Measurements from ENCODE around the gene EIF4A3.
A peak's percentile ranks its signal among the peaks of the same experiment; 100 is the strongest.

EIF4A3 gene

DNA sequence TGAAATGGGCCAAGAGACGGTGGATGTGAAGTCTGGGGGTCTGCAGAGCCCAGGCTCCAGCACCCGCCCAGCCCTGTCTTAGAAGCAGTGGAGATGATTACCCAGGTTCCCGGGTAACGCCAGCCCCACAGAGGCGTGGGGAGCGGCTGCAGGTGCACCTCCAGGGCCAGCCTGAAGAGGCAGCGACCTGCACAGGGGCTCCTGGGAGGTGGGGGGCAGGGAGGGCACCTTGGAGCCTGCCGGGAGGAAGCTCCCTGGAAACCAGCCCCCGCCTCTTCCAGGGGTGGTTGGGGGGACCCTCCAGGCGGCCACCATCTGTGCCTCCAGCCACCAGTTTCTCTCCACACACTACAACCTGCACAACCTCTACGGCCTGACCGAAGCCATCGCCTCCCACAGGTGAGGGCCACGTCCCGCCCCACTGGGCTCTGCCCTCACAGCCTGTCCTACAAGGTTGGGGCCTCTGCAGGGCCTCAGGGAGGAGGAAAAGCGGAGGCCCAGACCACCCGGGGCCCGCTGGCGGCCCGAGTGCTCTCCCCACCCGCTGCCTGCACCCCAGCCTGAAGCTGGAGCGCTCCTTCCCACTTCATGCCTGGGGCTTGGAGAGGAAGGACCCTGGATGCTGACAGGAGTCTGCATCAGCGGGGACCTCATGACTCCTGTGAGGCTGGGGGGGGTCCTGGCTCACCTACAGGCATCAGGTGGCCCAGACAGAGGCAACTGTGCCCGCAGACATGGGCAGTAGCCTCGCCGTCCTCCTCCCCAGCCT, 35.0 kb downstream of the EIF4A3 start:
- DNase-seq, result no peak

DNA sequence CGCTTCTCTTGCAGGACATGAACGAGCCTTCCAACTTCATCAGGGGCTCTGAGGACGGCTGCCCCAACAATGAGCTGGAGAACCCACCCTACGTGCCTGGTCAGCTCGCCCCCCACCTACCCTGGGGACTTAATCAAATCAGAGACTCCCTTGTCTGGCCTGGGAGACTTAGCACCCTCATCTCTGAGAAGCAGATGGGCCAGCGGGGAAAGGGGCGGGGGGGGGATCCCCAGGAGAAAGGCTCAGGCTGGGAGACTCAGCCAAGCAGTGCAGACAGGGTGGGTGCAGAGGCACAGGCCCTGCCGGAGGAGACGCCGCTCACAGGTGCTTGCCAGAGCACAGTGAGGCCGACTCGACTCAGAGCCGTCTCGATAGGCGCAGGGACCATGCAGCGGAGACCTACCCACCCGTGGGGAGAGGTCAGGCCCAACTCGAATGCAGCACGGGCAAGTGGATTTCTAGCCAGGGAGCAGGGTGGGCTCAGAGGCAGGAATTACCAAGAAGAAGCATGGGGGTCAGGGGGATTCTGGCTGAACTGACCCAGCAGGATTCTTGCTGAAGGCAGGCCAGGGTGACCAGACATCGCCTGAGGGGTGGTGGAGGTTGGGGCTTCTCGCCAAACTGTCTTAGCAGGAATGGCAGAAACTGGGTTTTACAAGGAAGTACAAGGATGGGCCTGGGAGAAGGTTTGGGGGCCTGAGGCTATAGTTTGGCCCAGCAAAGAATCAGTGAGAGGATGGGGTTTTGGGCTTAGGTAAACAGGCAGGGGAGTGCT, 35.8 kb downstream of the EIF4A3 start:
- no peak for DNase-seq

DNA sequence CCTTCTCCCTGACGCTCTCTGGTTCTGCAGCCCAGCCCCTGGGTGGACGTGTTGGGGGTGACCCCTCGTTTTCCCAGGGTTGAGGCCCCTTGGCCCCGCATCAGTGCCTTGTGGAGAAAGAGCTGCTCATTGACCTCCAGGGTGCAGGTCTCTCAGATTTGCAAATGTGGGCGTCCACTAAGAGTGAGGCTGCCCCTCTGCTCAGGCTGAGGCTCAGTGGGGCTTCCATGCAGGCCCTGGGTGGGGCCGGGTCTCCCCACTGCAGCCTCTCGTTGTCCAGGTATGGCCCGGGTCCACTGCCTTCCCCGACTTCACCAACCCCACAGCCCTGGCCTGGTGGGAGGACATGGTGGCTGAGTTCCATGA, 36.5 kb downstream of the EIF4A3 start:
- DNase-seq, result no peak

- peak; percentile 91 for DNase-seq
Observed at GRCh38 chr17:80109713-80110446, 37.0 kb downstream of the EIF4A3 start.

DNA sequence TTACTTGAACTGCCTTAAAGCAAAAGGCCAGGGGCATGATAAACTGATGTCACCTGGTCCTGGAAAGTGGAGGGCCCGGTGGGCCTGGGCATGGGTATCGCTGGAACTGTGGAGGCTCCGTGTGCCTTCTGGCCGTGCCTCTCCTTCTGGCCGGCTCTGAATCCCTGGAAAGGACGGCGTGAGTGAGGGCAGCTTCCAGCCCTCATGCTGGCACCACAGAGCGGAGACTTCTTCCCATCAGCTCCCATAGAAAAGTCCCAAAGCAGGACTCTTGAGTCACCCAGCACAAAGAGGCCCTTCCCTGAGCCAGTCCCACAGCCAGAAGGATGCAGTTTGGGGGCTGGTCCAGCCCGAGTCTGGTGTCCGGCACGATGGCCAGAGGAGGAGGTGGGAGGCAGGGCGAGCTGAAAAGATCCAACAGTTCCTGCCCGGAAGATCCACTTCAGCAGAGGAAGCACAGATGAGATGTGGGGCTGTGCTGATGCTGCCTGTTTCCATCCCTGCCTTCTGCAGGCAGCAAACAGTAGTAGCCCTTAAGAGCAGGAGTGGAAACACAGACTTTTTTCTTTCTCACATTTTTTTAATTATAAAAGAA, 37.8 kb downstream of the EIF4A3 start:
- no peak for DNase-seq

DNA sequence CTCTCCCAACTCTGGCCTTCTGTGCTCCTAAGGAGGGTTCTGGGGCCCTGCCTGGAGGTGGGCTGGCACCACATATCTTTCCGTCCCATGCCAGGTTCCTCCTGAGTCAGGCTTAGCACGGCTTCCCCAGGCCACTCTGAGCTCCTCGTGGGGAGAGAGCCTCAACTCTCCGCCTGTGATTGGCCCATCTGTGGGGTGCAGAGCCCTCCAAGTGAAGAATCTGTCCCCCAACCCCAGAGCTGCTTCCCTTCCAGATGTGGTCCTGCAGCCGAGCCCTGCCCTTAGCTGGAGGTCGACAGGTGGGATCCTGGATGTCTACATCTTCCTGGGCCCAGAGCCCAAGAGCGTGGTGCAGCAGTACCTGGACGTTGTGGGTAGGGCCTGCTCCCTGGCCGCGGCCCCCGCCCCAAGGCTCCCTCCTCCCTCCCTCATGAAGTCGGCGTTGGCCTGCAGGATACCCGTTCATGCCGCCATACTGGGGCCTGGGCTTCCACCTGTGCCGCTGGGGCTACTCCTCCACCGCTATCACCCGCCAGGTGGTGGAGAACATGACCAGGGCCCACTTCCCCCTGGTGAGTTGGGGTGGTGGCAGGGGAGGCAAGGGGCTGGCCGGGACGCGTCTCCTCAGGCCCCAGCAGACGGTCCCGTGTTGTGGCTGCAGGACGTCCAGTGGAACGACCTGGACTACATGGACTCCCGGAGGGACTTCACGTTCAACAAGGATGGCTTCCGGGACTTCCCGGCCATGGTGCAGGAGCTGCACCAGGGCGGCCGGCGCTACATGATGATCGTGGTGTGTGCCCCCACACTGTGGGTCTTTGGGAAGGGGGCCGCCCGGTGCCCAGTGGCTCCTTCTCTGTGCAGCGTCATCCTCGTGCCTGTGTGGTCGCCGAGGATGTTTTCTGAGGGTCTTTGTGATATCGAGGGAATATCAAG, 38.6 kb downstream of the EIF4A3 start:
- DNase-seq, result no peak

DNA sequence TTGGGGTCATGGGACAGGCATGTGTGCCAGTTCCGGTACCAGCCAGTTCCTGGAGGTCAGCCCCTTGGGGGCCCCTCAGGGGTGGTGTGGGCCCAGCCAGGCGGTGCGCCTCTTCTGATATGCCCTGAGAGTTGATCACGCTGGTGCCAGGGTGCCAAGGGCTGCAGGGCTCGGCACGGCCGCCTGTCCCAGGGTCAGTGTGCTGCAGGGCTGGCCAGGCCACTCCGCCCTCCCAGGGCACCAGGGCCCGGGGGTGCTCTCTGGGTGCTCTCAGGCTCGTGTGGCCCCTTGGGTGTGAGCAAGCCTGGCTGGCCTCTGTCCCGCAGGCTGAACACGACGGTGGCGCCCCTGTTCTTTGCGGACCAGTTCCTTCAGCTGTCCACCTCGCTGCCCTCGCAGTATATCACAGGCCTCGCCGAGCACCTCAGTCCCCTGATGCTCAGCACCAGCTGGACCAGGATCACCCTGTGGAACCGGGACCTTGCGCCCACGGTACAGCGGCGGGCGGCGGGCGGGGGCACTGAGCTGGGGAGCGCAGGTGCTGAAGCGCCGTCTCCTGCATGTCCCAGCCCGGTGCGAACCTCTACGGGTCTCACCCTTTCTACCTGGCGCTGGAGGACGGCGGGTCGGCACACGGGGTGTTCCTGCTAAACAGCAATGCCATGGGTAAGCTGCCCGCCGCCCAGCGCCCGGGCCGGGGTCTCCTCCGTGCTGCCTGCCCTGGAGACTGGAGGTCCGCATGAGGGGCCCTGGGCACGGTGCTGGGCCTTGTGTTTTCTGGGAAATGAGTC, 39.5 kb downstream of the EIF4A3 start:
- DNase-seq, result no peak

- no peak for DNase-seq
Observed at GRCh38 chr17:80106751-80107150, 40.2 kb downstream of the EIF4A3 start.

GRCh38 chr17:80106176-80106575, 40.8 kb downstream of the EIF4A3 start:
- no peak for DNase-seq

- DNase-seq, result peak; percentile 4
Observed at GRCh38 chr17:80105762-80106161, 41.2 kb downstream of the EIF4A3 start.

DNA sequence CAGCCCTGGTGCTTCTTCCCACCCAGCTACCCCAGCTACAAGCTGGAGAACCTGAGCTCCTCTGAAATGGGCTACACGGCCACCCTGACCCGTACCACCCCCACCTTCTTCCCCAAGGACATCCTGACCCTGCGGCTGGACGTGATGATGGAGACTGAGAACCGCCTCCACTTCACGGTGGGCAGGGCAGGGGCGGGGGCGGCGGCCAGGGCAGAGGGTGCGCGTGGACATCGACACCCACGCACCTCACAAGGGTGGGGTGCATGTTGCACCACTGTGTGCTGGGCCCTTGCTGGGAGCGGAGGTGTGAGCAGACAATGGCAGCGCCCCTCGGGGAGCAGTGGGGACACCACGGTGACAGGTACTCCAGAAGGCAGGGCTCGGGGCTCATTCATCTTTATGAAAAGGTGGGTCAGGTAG, 42.0 kb downstream of the EIF4A3 start:
- DNase-seq, result no peak

DNA sequence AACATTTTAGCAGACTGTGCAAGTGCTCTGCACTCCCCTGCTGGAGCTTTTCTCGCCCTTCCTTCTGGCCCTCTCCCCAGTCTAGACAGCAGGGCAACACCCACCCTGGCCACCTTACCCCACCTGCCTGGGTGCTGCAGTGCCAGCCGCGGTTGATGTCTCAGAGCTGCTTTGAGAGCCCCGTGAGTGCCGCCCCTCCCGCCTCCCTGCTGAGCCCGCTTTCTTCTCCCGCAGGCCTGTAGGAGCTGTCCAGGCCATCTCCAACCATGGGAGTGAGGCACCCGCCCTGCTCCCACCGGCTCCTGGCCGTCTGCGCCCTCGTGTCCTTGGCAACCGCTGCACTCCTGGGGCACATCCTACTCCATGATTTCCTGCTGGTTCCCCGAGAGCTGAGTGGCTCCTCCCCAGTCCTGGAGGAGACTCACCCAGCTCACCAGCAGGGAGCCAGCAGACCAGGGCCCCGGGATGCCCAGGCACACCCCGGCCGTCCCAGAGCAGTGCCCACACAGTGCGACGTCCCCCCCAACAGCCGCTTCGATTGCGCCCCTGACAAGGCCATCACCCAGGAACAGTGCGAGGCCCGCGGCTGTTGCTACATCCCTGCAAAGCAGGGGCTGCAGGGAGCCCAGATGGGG, 42.5 kb downstream of the EIF4A3 start:
- no peak for DNase-seq

DNA sequence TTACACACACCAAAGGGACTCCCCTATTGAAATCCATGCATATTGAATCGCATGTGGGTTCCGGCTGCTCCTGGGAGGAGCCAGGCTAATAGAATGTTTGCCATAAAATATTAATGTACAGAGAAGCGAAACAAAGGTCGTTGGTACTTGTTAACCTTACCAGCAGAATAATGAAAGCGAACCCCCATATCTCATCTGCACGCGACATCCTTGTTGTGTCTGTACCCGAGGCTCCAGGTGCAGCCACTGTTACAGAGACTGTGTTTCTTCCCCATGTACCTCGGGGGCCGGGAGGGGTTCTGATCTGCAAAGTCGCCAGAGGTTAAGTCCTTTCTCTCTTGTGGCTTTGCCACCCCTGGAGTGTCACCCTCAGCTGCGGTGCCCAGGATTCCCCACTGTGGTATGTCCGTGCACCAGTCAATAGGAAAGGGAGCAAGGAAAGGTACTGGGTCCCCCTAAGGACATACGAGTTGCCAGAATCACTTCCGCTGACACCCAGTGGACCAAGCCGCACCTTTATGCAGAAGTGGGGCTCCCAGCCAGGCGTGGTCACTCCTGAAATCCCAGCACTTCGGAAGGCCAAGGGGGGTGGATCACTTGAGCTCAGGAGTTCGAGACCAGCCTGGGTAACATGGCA, 43.4 kb downstream of the EIF4A3 start:
- DNase-seq, result no peak

- DNase-seq, result no peak
Observed at GRCh38 chr17:80102664-80103448, 44.1 kb downstream of the EIF4A3 start.

GRCh38 chr17:80101946-80102663, 44.8 kb downstream of the EIF4A3 start:
- DNase-seq, result peak; percentile 6

GRCh38 chr17:80101011-80101945, 45.6 kb downstream of the EIF4A3 start, which contains the start of gene GAA:
TSS of gene GAA (plus strand) at chr17:80101581. CDS start at chr17:80104587, 3,006 bp downstream.
- peak; percentile 40 for DNase-seq

DNA sequence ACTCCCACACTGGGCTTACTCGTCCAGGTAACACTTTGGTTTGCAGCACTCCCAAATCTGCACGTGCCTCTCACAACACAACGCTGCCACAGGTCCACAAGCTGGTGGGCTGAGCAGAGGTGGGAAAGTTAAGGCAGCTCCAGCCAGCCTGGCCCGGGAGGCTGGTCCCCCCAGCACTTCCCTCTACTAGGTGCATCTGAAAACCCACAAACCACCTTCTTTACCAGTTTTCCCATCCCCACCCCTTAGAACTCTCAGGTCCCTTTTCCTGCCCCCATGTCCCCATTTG, 46.9 kb downstream of the EIF4A3 start:
- no peak for DNase-seq

Measured in NCI-H1694 (cell line).